GM12878 (cell line): Measurements from ENCODE around the gene TRIP12. TPM values are rescaled to one million over a fixed set of nuclear protein-coding genes. Genes with fewer than 3 reads are reported as not detected.
"Not testable (repeated sequence)": the region's sequence is repeated elsewhere in the genome, so short reads cannot be mapped to it uniquely, and the experiment has no call there.

Source experiments
- ATAC-seq: fragments of 200-7000 bp; cut with Tn5 transposase; 3 replicates; pipeline ENCODE4 v1.9.1; 2020; ENCODE audit warnings: mild to moderate bottlenecking, moderate library complexity
- BruUV-seq: library from RNA; stranded (reverse); fragments of 400-500 nt; replicated peaks from 2 replicates; lab custom pipeline; 2021; lab: Mats Ljungman, UMichigan
- CTCF ChIA-PET: fragments of 300-600 bp; sonication (Branson Sonifier 250); formaldehyde crosslinking; extraction: SDS; loops from one replicate; lab custom pipeline; 2021; ENCODE audit warnings: inconsistent platforms; lab: Yijun Ruan, JAX
- POLR2A ChIA-PET: fragments of 350-600 bp; formaldehyde crosslinking; extraction: SDS; loops from one replicate; lab custom pipeline; 2021; ENCODE audit warnings: inconsistent platforms; lab: Charles Lee
- RAD21 ChIA-PET: fragments of 300-600 bp; sonication (Branson Sonifier 250); formaldehyde crosslinking; loops from one replicate; lab custom pipeline; 2023; ENCODE audit warnings: antibody characterized with exemption; ENCODE audit not compliant: unreplicated experiment; lab: Charles Lee
- SMC1A ChIA-PET: fragments of 300-600 bp; sonication (Branson Sonifier 250); formaldehyde crosslinking; loops from one replicate; lab custom pipeline; 2023; ENCODE audit not compliant: unreplicated experiment, uncharacterized antibody; lab: Charles Lee
- DNase-seq: peaks from one replicate; pipeline ENCODE4 v3.0.0-alpha.2; 2011; ENCODE audit warnings: low read depth, low spot score
- FAIRE-seq: peaks from 3 replicates; lab custom pipeline; 2011; peaks lifted over from hg19 to GRCh38; lab: Jason Lieb, UNC
- H2AFZ ChIP-seq: 2 replicates; pipeline ENCODE4 v1.6.0; 2011; ENCODE audit warnings: low read depth, low read length, control low read depth; ENCODE audit not compliant: control insufficient read depth
- H3K27ac ChIP-seq: 2 replicates; pipeline ENCODE4 v1.5.1; 2011; ENCODE audit warnings: control low read depth; ENCODE audit not compliant: control insufficient read depth, insufficient read depth
- H3K27me3 ChIP-seq, 2 experiments: replicated peaks in 1 of 2; 2 replicates each; pipeline versions ENCODE4 v1.6.0 to v1.6.1; 2011; ENCODE audit warnings: low read length in 1 of 2; ENCODE audit not compliant: control insufficient read depth in 2 of 2, insufficient read depth in 2 of 2
- H3K36me3 ChIP-seq, 2 experiments: 2 replicates each; pipeline ENCODE4 v1.5.1; 2011; ENCODE audit warnings: low read length in 1 of 2; ENCODE audit not compliant: control insufficient read depth in 2 of 2, insufficient read depth in 2 of 2
- H3K4me1 ChIP-seq: 2 replicates; pipeline ENCODE4 v1.6.1; 2011; ENCODE audit warnings: mild to moderate bottlenecking, low read length, moderate library complexity, mixed read lengths; ENCODE audit not compliant: control insufficient read depth, insufficient read depth
- H3K4me2 ChIP-seq: 2 replicates; pipeline ENCODE4 v1.6.0; 2011; ENCODE audit warnings: control low read depth; ENCODE audit not compliant: control insufficient read depth, insufficient read depth
- H3K4me3 ChIP-seq: fragments of 200-600 bp; sonication (generic); 2 replicates; pipeline ENCODE4 v1.5.1; 2016
- H3K79me2 ChIP-seq: 2 replicates; pipeline ENCODE4 v1.6.0; 2011; ENCODE audit warnings: low read length; ENCODE audit not compliant: control insufficient read depth, insufficient read depth
- H3K9ac ChIP-seq: 2 replicates; pipeline ENCODE4 v1.8.0; 2011; ENCODE audit warnings: low read length, control low read depth, mixed read lengths; ENCODE audit not compliant: control insufficient read depth, insufficient read depth
- H3K9me3 ChIP-seq: replicated peaks from 3 replicates; pipeline ENCODE4 v1.5.1; 2011; ENCODE audit warnings: mild to moderate bottlenecking, low read length; ENCODE audit not compliant: control insufficient read depth, insufficient read depth
- H4K20me1 ChIP-seq: 2 replicates; pipeline ENCODE4 v1.6.0; 2011; ENCODE audit not compliant: control insufficient read depth, insufficient read depth
- FOXK2 ChIP-seq: fragments of 450-650 bp; IDR thresholded peaks from 2 replicates; pipeline ENCODE4 v1.6.1; 2017; ENCODE audit warnings: mild to moderate bottlenecking, moderate library complexity
- RCOR1 ChIP-seq: conservative IDR thresholded peaks from 2 replicates; pipeline ENCODE4 v1.6.1; 2012; ENCODE audit warnings: low read depth, low read length, improper control_type of control experiment
- TCF12 ChIP-seq: IDR thresholded peaks from 2 replicates; pipeline ENCODE4 v1.6.1; 2011; ENCODE audit warnings: low read depth, mild to moderate bottlenecking, low read length
- ZBTB40 ChIP-seq: fragments of 450-650 bp; IDR thresholded peaks from 2 replicates; pipeline ENCODE4 v1.6.1; 2016; ENCODE audit warnings: mild to moderate bottlenecking, moderate library complexity, borderline replicate concordance
- WGBS: methylation state at CpG from one replicate; pipeline ENCODE4 v1.1.6; 2016; ENCODE audit warnings: low lambda C conversion rate; ENCODE audit not compliant: insufficient replicate concordance, insufficient coverage; ENCODE audit errors: missing lambda C conversion rate; 5-methylcytosine and 5-hydroxymethylcytosine counted together
- in situ Hi-C: fragments of 300-500 bp; cut with MboI; formaldehyde crosslinking; loops from 9 replicates; pipeline ENCODE4 v1.14.3; 2018; ENCODE audit warnings: mixed read lengths
- intact Hi-C: fragments of 100-400 bp; cut with micrococcal nuclease; formaldehyde crosslinking; loops from one replicate; pipeline ENCODE4 v1.14.2; 2022; ENCODE audit not compliant: unreplicated experiment
- polyA plus RNA-seq, 11 experiments: library from polyadenylated mRNA; depleted of rRNA in 4 of 11; unstranded in 6 of 11; stranded (reverse) in 5 of 11; fragments of >200 nt; fragmentation: Nextera tagmentation in 4 of 11; fragmentation: Illumina TruSeq in 1 of 11; extraction: Ambion mirVana in 4 of 11; extraction: Trizol in 1 of 11; gene quantifications; 1 replicate in 1 of 11; 2 replicates in 10 of 11; pipeline versions ENCODE4 v1.2.1 to v1.2.3, GENCODE V29; 2011 to 2016; ENCODE audit warnings: inconsistent platforms in 2 of 11, missing spikeins in 2 of 11, low read depth in 1 of 11
- total RNA-seq, 4 experiments: library from RNA; depleted of rRNA in 3 of 4; stranded (reverse); fragments of >200 nt in 3 of 4; fragmentation: Illumina TruSeq in 1 of 4; extraction: Trizol in 1 of 4; gene quantifications; 2 replicates each; pipeline versions ENCODE4 v1.2.1 to v1.2.3, GENCODE V29; 2013 to 2021
- TF ChIP-seq, protein P1 (sequence below): fragments of 450-650 bp; IDR thresholded peaks from 2 replicates; pipeline ENCODE4 v1.6.1; 2017; ENCODE audit warnings: mild to moderate bottlenecking, moderate library complexity

TRIP12 gene
- total and polyA plus RNA-seq, 10 of the 15 experiments (the other 5 are each of a cell fraction or from before 2014, with no cell fraction given): 23.1 to 207 (median 97.0) TPM

GRCh38 chr2:229794636-229795035 is 127.2 kb downstream of the TRIP12 start:
- WGBS: 97% methylated on average over 1 of the region's 1 CpG
- no peak overlapping the region for H3K27ac ChIP-seq
- H3K4me1 ChIP-seq: no peaks in the 10 kb centered on the region
- no peaks in the 10 kb centered on the region for H3K9me3 ChIP-seq
- no peak overlapping the region for H3K4me3 ChIP-seq
- no peaks in the 10 kb centered on the region for H3K79me2 ChIP-seq
- H3K4me2 ChIP-seq: no peak overlapping the region
- ChIA-PET RAD21 (no interaction called here), CTCF (no interaction called here), POLR2A (no interaction called here), SMC1A (interaction anchor here (1.6 kb wide), 1 partner anchor 185 kb away, joined by 3 read pairs; no protein-coding TSS in a partner anchor)
- no peak overlapping the region for H2AFZ ChIP-seq
- no TSS peak for BruUV-seq
- ATAC-seq (no peak), DNase-seq (no peak), FAIRE-seq (no peak)
- H3K9ac ChIP-seq: no peak overlapping the region
- H3K36me3 ChIP-seq: peaks cover 4 to 47% of the 10 kb centered on the region in 2 experiments
- TF ChIP-seq FOXK2 (no peak), TCF12 (no peak), RCOR1 (no peak), ZBTB40 (no peak)
- TF ChIP-seq, protein P1, sequence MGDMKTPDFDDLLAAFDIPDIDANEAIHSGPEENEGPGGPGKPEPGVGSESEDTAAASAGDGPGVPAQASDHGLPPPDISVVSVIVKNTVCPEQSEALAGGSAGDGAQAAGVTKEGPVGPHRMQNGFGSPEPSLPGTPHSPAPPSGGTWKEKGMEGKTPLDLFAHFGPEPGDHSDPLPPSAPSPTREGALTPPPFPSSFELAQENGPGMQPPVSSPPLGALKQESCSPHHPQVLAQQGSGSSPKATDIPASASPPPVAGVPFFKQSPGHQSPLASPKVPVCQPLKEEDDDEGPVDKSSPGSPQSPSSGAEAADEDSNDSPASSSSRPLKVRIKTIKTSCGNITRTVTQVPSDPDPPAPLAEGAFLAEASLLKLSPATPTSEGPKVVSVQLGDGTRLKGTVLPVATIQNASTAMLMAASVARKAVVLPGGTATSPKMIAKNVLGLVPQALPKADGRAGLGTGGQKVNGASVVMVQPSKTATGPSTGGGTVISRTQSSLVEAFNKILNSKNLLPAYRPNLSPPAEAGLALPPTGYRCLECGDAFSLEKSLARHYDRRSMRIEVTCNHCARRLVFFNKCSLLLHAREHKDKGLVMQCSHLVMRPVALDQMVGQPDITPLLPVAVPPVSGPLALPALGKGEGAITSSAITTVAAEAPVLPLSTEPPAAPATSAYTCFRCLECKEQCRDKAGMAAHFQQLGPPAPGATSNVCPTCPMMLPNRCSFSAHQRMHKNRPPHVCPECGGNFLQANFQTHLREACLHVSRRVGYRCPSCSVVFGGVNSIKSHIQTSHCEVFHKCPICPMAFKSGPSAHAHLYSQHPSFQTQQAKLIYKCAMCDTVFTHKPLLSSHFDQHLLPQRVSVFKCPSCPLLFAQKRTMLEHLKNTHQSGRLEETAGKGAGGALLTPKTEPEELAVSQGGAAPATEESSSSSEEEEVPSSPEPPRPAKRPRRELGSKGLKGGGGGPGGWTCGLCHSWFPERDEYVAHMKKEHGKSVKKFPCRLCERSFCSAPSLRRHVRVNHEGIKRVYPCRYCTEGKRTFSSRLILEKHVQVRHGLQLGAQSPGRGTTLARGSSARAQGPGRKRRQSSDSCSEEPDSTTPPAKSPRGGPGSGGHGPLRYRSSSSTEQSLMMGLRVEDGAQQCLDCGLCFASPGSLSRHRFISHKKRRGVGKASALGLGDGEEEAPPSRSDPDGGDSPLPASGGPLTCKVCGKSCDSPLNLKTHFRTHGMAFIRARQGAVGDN: no peak
- no peaks in the 10 kb centered on the region for H4K20me1 ChIP-seq
- no peaks in the 10 kb centered on the region for H3K27me3 ChIP-seq
- intact Hi-C loops (no loop called here), in situ Hi-C loops (loop anchor here (25.0 kb wide), 1 partner anchor 368 kb away; no protein-coding TSS in a partner anchor)

GRCh38 chr2:229786289-229786688 is 135.5 kb downstream of the TRIP12 start:
- FAIRE-seq, H3K9me3 ChIP-seq, H3K27me3 ChIP-seq, ATAC-seq, H4K20me1 ChIP-seq, DNase-seq, H2AFZ ChIP-seq, H3K4me3 ChIP-seq, POLR2A ChIA-PET, H3K9ac ChIP-seq, BruUV-seq, H3K4me2 ChIP-seq, H3K27ac ChIP-seq, H3K79me2 ChIP-seq: not testable (repeated sequence)
- peaks cover 3 to 43% of the 10 kb centered on the region in 2 experiments for H3K36me3 ChIP-seq
- in situ Hi-C loops: loop anchor here (25.0 kb wide), 1 partner anchor 376 kb away; no protein-coding TSS in a partner anchor
- ChIA-PET SMC1A (interaction anchor here (1.5 kb wide), 1 partner anchor 15 kb away, joined by 5 read pairs; no protein-coding TSS in a partner anchor), RAD21 (interaction anchor here (0.7 kb wide), 1 partner anchor 116 kb away, joined by 4 read pairs; no protein-coding TSS in a partner anchor), CTCF (interaction anchor here (0.6 to 3.6 kb wide), 3 partner anchors 12 to 1265 kb away, joined by 3 to 12 read pairs (median 4); no protein-coding TSS in a partner anchor)
- 97% methylated on average over 10 of the region's 11 CpGs for WGBS
- H3K4me1 ChIP-seq: peaks cover 15% of the 10 kb centered on the region
- intact Hi-C loops: loop anchor here (10.0 kb wide), 2 partner anchors 219 to 829 kb away; no protein-coding TSS in a partner anchor
